ENCODE data around the gene HTR1E.

- TF ChIP-seq EP300 (IDR thresholded peaks at IDR 0.05; ENCODE audit: borderline replicate concordance) (no peak), TAF1 (IDR thresholded peaks at IDR 0.05; ENCODE audit: low read depth) (no peak)
- TF ChIP-seq, protein P1, sequence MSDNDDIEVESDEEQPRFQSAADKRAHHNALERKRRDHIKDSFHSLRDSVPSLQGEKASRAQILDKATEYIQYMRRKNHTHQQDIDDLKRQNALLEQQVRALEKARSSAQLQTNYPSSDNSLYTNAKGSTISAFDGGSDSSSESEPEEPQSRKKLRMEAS (IDR thresholded peaks at IDR 0.05) = no peak
Observed at GRCh38 chr6:86913795-86914194, 23.5 kb upstream of the HTR1E start.

All from Ishikawa (cell line).